Left lung (tissue), 10 donors: ENCODE results near the gene OR11L1. TPM values are rescaled to one million over a fixed set of nuclear protein-coding genes. Genes with fewer than 3 reads are reported as not detected.

Experiments
- ATAC-seq: fragments of 200-7000 bp; cut with Tn5 transposase; one replicate; pipeline ENCODE4 v1.9.1; 2020; ENCODE audit warnings: moderate library complexity
- DNase-seq, 4 donors: peaks; one replicate each; pipeline ENCODE4 v3.0.0-alpha.2; 2013 to 2020
- H3K27ac ChIP-seq, 2 donors: fragments of 200-600 bp; sonication (generic) in 1 of 2; one replicate each; pipeline versions ENCODE4 v1.5.0 to v1.8.0; 2020 to 2021
- H3K27me3 ChIP-seq, 2 donors: fragments of 200-600 bp; sonication (generic) in 1 of 2; one replicate each; pipeline versions ENCODE4 v1.5.0 to v1.8.0; 2020 to 2021
- H3K36me3 ChIP-seq, 2 donors: fragments of 200-600 bp; sonication (generic) in 1 of 2; one replicate each; pipeline versions ENCODE4 v1.5.0 to v1.8.0; 2020 to 2021
- H3K4me1 ChIP-seq, 2 donors: fragments of 200-600 bp; one replicate each; pipeline ENCODE4 v1.8.0; 2021
- H3K4me3 ChIP-seq, 2 donors: fragments of 200-600 bp; sonication (generic) in 1 of 2; one replicate each; pipeline versions ENCODE4 v1.5.0 to v1.8.0; 2020 to 2021; ENCODE audit warnings: mild to moderate bottlenecking in 1 of 2
- H3K9me3 ChIP-seq, 2 donors: fragments of 200-600 bp; sonication (generic) in 1 of 2; one replicate each; pipeline versions ENCODE4 v1.5.0 to v1.8.0; 2020 to 2021
- CTCF ChIP-seq, 2 donors: fragments of 200-600 bp; sonication (generic) in 1 of 2; IDR thresholded peaks; one replicate each; pipeline versions ENCODE4 v1.5.0 to v1.8.0; 2021; ENCODE audit warnings: antibody characterized with exemption in 2 of 2
- intact Hi-C, 2 donors: fragments of 100-400 bp; cut with DNase I; formaldehyde crosslinking; loops; one replicate each; pipeline versions ENCODE4 v1.11.2 to v1.14.2; 2022
- polyA plus RNA-seq, 6 donors: library from polyadenylated mRNA; unstranded; fragments of 120-200 nt; gene quantifications; one replicate each; pipeline ENCODE4 v1.2.1, GENCODE V29; 2013; ENCODE audit not compliant: insufficient read length in 6 of 6
- total RNA-seq, 2 donors: library from RNA; stranded (reverse); fragmentation: NEBNext Ultra II Directional; extraction: Animal tissue kit (Norgen Biotek cat#: 25700); gene quantifications; one replicate each; pipeline ENCODE4 v1.2.1, GENCODE V29; 2021
- donor health status: DM: no; HTN: yes; CAD: no.
- donor health status: DM: no; HTN: no; CAD: no.

OR11L1 gene
- total and polyA plus RNA-seq, 8 donors: not detected

GRCh38 chr1:247854899-247855545 is 13.3 kb upstream of the OR11L1 start:
- intact Hi-C loops: no loop called here
- TF ChIP-seq CTCF (IDR thresholded peaks at IDR 0.05): no peak
- Histone ChIP-seq H3K4me3 (no peak overlapping the region), H3K27ac (no peak overlapping the region), H3K4me1 (peaks cover 0 to 14% of the 10 kb centered on the region in 2 donors), H3K9me3 (no peaks in the 10 kb centered on the region), H3K36me3 (no peaks in the 10 kb centered on the region), H3K27me3 (peaks cover 13 to 39% of the 10 kb centered on the region in 2 donors)
- ATAC-seq (no peak), DNase-seq (no peak)

- Histone ChIP-seq H3K27me3 (no peaks in the 10 kb centered on the region), H3K9me3 (no peaks in the 10 kb centered on the region), H3K4me3 (no peak overlapping the region), H3K4me1 (no peaks in the 10 kb centered on the region), H3K36me3 (no peaks in the 10 kb centered on the region), H3K27ac (no peak overlapping the region)
- no peak for TF ChIP-seq CTCF (IDR thresholded peaks at IDR 0.05)
- intact Hi-C loops: no loop called here
- no peak for DNase-seq
- ATAC-seq: no peak
Observed at GRCh38 chr1:247849616-247850015, 7.9 kb upstream of the OR11L1 start.

GRCh38 chr1:247848346-247848745 is 6.7 kb upstream of the OR11L1 start:
- no peak for TF ChIP-seq CTCF (IDR thresholded peaks at IDR 0.05)
- intact Hi-C loops: no loop called here
- DNase-seq (no peak), ATAC-seq (no peak)
- no peak overlapping the region for H3K4me3 ChIP-seq
- H3K4me1 ChIP-seq: no peaks in the 10 kb centered on the region
- no peaks in the 10 kb centered on the region for H3K9me3 ChIP-seq
- no peaks in the 10 kb centered on the region for H3K27me3 ChIP-seq
- no peaks in the 10 kb centered on the region for H3K36me3 ChIP-seq
- no peak overlapping the region for H3K27ac ChIP-seq

GRCh38 chr1:247845693-247846017 is 4.0 kb upstream of the OR11L1 start:
- Histone ChIP-seq H3K9me3 (no peaks in the 10 kb centered on the region), H3K27me3 (no peaks in the 10 kb centered on the region), H3K4me1 (no peaks in the 10 kb centered on the region), H3K36me3 (no peaks in the 10 kb centered on the region), H3K4me3 (no peak overlapping the region), H3K27ac (no peak overlapping the region)
- ATAC-seq: no peak
- DNase-seq: no peak
- intact Hi-C loops: no loop called here
- TF ChIP-seq CTCF (IDR thresholded peaks at IDR 0.05): no peak

- H3K36me3 ChIP-seq: no peaks in the 10 kb centered on the region
- ATAC-seq (no peak), DNase-seq (no peak)
- no peaks in the 10 kb centered on the region for H3K27me3 ChIP-seq
- no peak overlapping the region for H3K4me3 ChIP-seq
- no peak overlapping the region for H3K27ac ChIP-seq
- TF ChIP-seq CTCF (IDR thresholded peaks at IDR 0.05): no peak
- intact Hi-C loops: no loop called here
- H3K9me3 ChIP-seq: no peaks in the 10 kb centered on the region
- H3K4me1 ChIP-seq: no peaks in the 10 kb centered on the region
Observed at GRCh38 chr1:247845011-247845692, 3.5 kb upstream of the OR11L1 start.
